HL-60 (cell line): ENCODE results near the gene ALDH2.

Source experiments
- DNase-seq, 2 experiments: peaks; one replicate each; pipeline ENCODE4 v3.0.0-alpha.2; 2010 to 2020; ENCODE audit warnings: low read depth in 1 of 2, low spot score in 1 of 2
- H3K27ac ChIP-seq: fragments of 250-450 bp; sonication (Bioruptor Pico); replicated peaks from 2 replicates; pipeline ENCODE4 v1.5.1; 2020; ENCODE audit warnings: mild to moderate bottlenecking, moderate library complexity
- H3K27me3 ChIP-seq: fragments of 250-450 bp; sonication (Bioruptor Pico); 2 replicates; pipeline ENCODE4 v1.5.1; 2021; ENCODE audit warnings: mild to moderate bottlenecking, moderate library complexity; ENCODE audit not compliant: insufficient read depth, poor library complexity, severe bottlenecking
- H3K4me3 ChIP-seq: replicated peaks from 2 replicates; pipeline ENCODE4 v1.5.1; 2011; ENCODE audit warnings: mild to moderate bottlenecking, control low read depth, low read length; ENCODE audit not compliant: insufficient read depth
- CTCF ChIP-seq: IDR thresholded peaks from one replicate; pipeline ENCODE4 v1.5.1; 2011; ENCODE audit warnings: low read length, control low read depth, inconsistent platforms; ENCODE audit not compliant: insufficient read depth
- GABPA ChIP-seq: IDR thresholded peaks from 2 replicates; pipeline ENCODE4 v1.6.1; 2012; ENCODE audit warnings: low read depth
- POLR2AphosphoS5 ChIP-seq: IDR thresholded peaks from 2 replicates; pipeline ENCODE4 v1.6.1; 2012; ENCODE audit warnings: low read depth
- SPI1 ChIP-seq: IDR thresholded peaks from 2 replicates; pipeline ENCODE4 v1.6.1; 2012; ENCODE audit warnings: low read depth, mild to moderate bottlenecking, borderline replicate concordance
- TF ChIP-seq, protein P1 (sequence below): IDR thresholded peaks from 2 replicates; pipeline ENCODE4 v1.6.1; 2012; ENCODE audit warnings: low read depth; ENCODE audit not compliant: insufficient replicate concordance

Gene ALDH2

GRCh38 chr12:111764120-111764821 is 2.5 kb upstream of the ALDH2 start:
- Histone ChIP-seq H3K27me3 (no peaks in the 10 kb centered on the region), H3K27ac (no peak overlapping the region), H3K4me3 (no peak overlapping the region)
- DNase-seq, result no peak
- TF ChIP-seq SPI1 (no peak), CTCF (no peak), GABPA (no peak), POLR2AphosphoS5 (no peak)
- TF ChIP-seq, protein P1, sequence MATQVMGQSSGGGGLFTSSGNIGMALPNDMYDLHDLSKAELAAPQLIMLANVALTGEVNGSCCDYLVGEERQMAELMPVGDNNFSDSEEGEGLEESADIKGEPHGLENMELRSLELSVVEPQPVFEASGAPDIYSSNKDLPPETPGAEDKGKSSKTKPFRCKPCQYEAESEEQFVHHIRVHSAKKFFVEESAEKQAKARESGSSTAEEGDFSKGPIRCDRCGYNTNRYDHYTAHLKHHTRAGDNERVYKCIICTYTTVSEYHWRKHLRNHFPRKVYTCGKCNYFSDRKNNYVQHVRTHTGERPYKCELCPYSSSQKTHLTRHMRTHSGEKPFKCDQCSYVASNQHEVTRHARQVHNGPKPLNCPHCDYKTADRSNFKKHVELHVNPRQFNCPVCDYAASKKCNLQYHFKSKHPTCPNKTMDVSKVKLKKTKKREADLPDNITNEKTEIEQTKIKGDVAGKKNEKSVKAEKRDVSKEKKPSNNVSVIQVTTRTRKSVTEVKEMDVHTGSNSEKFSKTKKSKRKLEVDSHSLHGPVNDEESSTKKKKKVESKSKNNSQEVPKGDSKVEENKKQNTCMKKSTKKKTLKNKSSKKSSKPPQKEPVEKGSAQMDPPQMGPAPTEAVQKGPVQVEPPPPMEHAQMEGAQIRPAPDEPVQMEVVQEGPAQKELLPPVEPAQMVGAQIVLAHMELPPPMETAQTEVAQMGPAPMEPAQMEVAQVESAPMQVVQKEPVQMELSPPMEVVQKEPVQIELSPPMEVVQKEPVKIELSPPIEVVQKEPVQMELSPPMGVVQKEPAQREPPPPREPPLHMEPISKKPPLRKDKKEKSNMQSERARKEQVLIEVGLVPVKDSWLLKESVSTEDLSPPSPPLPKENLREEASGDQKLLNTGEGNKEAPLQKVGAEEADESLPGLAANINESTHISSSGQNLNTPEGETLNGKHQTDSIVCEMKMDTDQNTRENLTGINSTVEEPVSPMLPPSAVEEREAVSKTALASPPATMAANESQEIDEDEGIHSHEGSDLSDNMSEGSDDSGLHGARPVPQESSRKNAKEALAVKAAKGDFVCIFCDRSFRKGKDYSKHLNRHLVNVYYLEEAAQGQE, result no peak

- Histone ChIP-seq H3K4me3 (no peak overlapping the region), H3K27me3 (no peaks in the 10 kb centered on the region), H3K27ac (no peak overlapping the region)
- no peak for DNase-seq
- TF ChIP-seq, protein P1, result no peak
- TF ChIP-seq CTCF, result no peak
- TF ChIP-seq SPI1, result no peak
- no peak for TF ChIP-seq GABPA
- TF ChIP-seq POLR2AphosphoS5, result no peak
Measured at GRCh38 chr12:111767362-111768158, 827 bp downstream of the ALDH2 start.

DNA sequence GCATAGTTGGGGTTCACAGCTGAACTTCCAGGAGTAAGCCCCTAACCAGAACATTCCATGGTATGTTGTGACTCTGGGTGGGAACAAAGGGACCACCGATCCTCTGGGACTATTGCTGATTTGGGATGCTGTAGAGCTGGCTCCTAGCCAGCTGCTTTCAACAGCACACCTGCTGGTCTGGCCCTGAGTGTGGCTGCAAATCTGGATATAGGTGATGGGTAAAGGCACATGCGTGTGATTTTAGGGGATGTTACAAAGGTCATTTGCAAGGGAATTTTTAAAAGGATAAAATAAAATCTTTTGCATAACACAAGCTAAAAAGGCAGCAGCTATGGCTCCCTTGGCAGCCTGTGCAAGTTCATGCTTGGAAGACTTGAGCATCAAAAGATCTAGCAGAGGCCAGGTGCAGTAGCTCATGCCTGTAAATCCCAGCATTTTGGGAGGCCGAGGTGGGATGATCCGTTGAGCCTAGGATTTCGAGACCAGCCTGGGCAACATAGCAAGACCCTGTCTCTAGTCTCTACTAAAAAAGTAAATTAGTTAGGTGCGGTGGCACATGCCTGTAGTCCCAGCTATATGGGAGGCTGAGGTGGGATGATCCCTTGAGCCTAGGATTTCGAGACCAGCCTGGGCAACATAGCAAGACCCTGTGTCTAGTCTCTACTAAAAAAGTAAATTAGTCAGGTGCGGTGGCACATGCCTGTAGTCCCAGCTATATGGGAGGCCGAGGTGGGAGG is 1.6 kb downstream of the ALDH2 start:
- no peak overlapping the region for H3K4me3 ChIP-seq
- TF ChIP-seq CTCF (no peak), SPI1 (no peak)
- H3K27ac ChIP-seq, result no peak overlapping the region
- DNase-seq, result no peak
- H3K27me3 ChIP-seq, result no peaks in the 10 kb centered on the region
